HL-60 (cell line): ENCODE measurements around the gene AANAT.

Experiments
- POLR2AphosphoS5 ChIP-seq: IDR thresholded peaks from 2 replicates; pipeline ENCODE4 v1.6.1; 2012; ENCODE audit warnings: low read depth
- SPI1 ChIP-seq: IDR thresholded peaks from 2 replicates; pipeline ENCODE4 v1.6.1; 2012; ENCODE audit warnings: low read depth, mild to moderate bottlenecking, borderline replicate concordance
- TF ChIP-seq, protein P1 (sequence below): IDR thresholded peaks from one replicate; pipeline ENCODE4 v1.5.1; 2011; ENCODE audit warnings: low read length, control low read depth, inconsistent platforms; ENCODE audit not compliant: insufficient read depth
- TF ChIP-seq, protein P2 (sequence below): IDR thresholded peaks from 2 replicates; pipeline ENCODE4 v1.6.1; 2012; ENCODE audit warnings: low read depth; ENCODE audit not compliant: insufficient replicate concordance

DNA sequence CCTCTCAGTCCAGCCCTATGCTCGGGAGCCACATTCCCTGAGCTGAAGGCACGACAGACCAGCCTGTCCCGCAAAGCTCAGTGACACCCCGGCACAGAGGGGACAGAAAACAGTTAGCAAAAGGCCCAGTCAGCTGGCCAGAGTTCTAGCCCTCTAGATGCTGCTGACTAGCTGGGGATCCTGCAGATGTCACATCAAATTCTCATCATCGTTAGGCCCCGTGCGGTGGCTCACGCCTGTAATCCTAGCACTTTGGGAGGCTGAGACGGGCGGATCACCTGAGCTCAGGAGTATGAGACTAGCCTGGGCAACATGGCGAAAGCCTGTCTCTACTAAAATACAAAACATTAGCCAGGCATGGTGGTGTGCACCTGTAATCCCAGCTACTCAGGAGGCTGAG is 31.7 kb upstream of the AANAT start:
- TF ChIP-seq, protein P1, sequence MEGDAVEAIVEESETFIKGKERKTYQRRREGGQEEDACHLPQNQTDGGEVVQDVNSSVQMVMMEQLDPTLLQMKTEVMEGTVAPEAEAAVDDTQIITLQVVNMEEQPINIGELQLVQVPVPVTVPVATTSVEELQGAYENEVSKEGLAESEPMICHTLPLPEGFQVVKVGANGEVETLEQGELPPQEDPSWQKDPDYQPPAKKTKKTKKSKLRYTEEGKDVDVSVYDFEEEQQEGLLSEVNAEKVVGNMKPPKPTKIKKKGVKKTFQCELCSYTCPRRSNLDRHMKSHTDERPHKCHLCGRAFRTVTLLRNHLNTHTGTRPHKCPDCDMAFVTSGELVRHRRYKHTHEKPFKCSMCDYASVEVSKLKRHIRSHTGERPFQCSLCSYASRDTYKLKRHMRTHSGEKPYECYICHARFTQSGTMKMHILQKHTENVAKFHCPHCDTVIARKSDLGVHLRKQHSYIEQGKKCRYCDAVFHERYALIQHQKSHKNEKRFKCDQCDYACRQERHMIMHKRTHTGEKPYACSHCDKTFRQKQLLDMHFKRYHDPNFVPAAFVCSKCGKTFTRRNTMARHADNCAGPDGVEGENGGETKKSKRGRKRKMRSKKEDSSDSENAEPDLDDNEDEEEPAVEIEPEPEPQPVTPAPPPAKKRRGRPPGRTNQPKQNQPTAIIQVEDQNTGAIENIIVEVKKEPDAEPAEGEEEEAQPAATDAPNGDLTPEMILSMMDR = no peak
- TF ChIP-seq POLR2AphosphoS5 (no peak), SPI1 (no peak)
- TF ChIP-seq, protein P2, sequence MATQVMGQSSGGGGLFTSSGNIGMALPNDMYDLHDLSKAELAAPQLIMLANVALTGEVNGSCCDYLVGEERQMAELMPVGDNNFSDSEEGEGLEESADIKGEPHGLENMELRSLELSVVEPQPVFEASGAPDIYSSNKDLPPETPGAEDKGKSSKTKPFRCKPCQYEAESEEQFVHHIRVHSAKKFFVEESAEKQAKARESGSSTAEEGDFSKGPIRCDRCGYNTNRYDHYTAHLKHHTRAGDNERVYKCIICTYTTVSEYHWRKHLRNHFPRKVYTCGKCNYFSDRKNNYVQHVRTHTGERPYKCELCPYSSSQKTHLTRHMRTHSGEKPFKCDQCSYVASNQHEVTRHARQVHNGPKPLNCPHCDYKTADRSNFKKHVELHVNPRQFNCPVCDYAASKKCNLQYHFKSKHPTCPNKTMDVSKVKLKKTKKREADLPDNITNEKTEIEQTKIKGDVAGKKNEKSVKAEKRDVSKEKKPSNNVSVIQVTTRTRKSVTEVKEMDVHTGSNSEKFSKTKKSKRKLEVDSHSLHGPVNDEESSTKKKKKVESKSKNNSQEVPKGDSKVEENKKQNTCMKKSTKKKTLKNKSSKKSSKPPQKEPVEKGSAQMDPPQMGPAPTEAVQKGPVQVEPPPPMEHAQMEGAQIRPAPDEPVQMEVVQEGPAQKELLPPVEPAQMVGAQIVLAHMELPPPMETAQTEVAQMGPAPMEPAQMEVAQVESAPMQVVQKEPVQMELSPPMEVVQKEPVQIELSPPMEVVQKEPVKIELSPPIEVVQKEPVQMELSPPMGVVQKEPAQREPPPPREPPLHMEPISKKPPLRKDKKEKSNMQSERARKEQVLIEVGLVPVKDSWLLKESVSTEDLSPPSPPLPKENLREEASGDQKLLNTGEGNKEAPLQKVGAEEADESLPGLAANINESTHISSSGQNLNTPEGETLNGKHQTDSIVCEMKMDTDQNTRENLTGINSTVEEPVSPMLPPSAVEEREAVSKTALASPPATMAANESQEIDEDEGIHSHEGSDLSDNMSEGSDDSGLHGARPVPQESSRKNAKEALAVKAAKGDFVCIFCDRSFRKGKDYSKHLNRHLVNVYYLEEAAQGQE = no peak
